SKM-1 treated with dmso at 0.1 percent for 144 hours (cell line): ENCODE data around the gene AREL1.
A peak's percentile ranks its signal among the peaks of the same experiment; 100 is the strongest.

Experiments
- DNase-seq: peaks from one replicate; lab custom pipeline; 2025; ENCODE audit not compliant: unreplicated experiment; lab: John Stamatoyannopoulos, UW

AREL1 gene

DNA sequence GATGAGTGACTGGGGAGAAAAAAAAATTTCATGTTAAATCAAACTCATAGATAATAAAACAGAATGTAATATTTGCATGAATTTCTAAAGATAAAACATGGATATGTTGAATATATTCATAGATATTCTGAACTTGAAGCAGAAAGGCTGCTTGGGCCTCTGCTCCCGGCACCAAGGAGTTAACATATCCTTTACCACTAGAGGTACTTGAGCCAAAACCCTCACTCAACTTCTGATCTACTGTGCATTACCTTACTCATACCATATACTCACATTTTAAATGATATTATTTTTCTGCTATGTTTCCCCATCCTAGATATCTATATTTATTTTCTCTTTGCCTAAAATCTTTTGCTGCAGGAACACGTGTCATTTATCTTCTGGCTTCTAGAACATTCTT is 14.9 kb downstream of the AREL1 start:
- no peak for DNase-seq

GRCh38 chr14:74697543-74697942 is 15.3 kb downstream of the AREL1 start:
- no peak for DNase-seq

- no peak for DNase-seq
Measured at GRCh38 chr14:74697011-74697410, 15.9 kb downstream of the AREL1 start.

GRCh38 chr14:74695406-74695805 is 17.5 kb downstream of the AREL1 start:
- no peak for DNase-seq

DNA sequence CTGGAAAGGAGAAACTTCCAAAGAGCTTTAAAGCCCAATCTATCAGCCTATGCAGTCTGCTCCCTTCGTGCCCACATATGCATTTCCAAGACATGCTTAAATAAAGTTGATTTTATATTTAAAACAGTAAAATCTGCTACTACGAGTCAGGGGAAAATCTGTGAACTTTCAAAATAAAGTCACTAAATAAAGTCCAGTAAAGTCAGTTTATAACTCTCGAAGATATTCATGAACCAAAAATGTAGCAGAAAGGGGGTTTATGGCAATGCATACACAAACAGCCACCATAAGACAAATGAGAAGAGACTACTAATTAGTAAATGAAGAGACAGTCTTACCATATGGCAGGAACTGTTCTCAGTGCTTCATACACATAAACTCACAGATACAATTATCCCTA is 19.7 kb downstream of the AREL1 start:
- DNase-seq = no peak

- no peak for DNase-seq
Measured at GRCh38 chr14:74691456-74691855, 21.4 kb downstream of the AREL1 start.

- DNase-seq = no peak
Measured at GRCh38 chr14:74685921-74686678, 26.8 kb downstream of the AREL1 start.

DNA sequence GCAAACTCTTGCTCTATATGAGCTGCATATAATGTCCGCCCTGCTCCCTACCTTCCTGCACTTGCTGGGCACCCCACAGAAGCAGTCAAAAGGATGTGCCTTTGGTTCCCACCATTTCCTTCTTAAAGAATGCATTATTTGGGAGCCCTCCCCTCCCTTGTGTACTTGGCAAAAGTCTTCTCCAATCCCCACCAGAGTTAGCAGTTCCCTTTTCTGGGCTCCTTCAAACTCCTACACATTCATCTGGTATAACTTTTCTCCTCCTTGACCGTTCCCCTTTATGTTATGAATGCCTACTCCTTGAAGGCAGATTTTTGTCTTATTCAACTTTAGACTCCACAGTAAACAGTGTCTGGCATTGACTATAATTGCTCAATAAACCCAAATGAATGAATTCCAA is 27.8 kb downstream of the AREL1 start:
- peak; percentile 33 for DNase-seq

DNA sequence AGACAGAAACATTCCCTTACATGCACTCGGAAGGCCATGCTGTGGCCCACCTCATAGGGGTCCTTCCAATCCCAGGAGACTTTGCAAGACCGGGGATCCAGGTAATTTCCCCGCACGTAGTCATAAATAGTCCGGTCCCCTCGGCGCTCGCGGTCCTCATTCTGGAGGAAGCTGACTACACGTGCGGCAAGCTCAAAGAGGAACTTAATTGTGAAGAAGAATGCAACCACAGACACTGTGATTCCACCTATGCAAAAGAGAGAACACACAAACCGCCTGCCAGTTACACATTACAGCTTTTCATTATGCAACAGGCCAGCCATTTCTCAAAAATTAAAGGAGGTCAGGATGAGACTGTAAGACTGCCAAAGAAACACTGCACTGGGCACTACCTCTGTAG is 28.4 kb downstream of the AREL1 start:
- peak; percentile 74 for DNase-seq

- no peak for DNase-seq
Measured at GRCh38 chr14:74683406-74683805, 29.5 kb downstream of the AREL1 start.

DNA sequence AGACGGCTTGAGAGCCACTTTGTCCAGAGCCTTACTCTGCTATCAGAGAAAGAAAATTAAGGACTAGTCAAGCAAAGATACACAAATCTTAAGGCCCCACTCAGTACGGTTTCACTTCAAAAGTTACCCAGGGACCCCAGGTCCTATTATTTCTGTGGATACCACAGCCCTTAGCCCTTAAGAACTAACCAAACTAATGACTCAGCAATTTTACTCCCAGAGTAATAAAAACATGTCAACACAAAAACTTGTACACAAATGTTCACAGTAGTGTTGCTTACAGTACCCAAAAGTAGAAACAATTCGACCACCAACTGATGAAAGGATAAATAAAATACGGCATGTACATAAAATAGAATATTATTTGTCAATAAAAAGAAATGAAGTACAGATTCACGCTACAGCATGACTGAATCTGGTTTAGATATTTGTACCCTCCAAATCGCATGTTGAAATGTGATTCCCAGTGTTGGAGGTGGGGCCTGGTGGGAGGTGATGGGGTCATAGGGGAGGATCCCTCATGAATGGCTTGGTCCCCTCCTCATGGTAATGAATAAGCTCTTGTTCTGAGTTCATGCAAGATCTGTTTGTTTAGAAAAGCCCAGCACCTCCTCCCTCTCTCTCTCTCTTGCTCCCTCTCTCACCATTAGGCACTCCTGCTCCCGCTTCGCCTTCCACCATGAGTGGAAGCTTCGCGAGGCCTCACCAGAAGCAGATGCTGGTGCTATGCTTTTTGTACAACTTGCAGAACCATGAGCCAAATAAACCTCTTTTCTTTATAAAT is 30.5 kb downstream of the AREL1 start:
- DNase-seq = no peak

DNA sequence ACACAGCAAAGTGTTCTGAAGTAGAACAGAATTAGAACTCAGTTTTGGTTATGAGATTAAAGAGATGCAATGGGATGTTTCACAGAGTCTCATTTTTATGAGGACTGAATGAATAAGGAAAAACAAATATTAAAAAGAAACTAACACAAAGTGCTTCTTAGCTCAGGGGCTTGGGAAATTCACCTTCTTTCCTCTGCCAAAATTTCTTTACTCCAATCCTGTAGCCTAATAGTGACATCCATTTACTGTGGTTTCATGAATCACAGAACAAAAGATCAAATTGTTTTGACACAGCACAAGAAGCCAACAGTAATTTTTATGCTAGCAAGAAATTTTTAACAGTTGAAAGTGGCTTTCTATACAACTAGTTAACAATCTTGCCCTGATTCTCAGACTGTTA is 37.7 kb downstream of the AREL1 start:
- DNase-seq = no peak

DNA sequence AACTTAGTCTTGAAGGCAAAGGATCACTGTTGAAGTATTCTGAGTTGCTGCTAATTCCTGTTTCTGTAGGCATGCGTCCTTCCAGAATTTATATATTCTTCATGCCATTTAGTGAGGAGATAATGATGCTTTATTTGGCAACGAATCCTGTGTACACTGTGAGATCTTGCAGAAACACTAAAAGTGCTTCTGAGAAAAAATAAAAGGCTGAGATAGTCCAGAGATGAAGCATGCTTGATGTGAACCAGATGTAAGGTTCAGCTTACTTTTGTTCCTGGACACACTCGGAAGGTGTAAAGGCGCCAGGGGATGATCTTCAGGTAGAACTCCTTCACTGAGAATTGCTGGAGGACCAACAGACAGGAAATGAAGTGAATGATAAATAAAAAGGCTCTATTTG is 39.1 kb downstream of the AREL1 start:
- DNase-seq = no peak

GRCh38 chr14:74671789-74672188 is 41.1 kb downstream of the AREL1 start:
- DNase-seq = no peak

GRCh38 chr14:74670726-74671411 is 42.0 kb downstream of the AREL1 start:
- DNase-seq = no peak

GRCh38 chr14:74669846-74670245 is 43.0 kb downstream of the AREL1 start:
- no peak for DNase-seq

DNA sequence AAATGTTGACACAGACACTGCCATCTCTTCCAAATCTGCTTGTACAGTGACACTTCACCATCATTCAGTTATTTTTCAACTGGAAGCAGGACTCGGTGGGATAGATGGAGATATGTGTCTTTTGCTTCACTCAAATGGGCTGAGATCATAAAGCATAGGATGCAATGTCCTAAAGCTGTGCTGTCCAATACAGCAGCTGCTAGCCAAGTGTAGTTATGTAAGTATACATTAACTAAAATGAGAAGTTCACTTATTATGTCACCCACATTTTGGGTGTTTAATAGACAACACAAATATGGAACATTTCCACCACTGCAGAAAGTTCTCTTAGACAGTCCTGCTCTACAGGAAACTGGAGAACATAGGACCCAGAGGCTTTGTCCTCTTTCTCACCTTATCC is 43.6 kb downstream of the AREL1 start:
- DNase-seq = no peak

DNA sequence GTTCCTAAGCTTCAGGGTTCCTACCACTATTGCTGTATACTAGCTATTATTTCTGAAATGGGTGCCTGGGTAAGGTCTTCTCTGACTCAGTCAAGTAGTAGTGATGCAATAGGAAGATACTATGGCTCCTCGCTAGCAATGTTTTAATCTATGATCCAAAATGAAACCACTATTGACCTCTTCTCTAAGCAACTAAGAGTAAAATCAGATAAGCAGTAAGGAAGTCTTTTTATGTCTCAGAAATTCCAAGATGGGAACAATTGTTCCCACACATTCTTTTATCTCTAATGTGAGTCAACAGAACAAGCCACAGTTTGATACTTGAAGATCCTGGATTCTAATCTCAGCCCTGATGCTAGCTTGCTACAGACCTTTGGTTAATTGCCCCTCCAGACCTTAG is 45.1 kb downstream of the AREL1 start:
- no peak for DNase-seq

DNA sequence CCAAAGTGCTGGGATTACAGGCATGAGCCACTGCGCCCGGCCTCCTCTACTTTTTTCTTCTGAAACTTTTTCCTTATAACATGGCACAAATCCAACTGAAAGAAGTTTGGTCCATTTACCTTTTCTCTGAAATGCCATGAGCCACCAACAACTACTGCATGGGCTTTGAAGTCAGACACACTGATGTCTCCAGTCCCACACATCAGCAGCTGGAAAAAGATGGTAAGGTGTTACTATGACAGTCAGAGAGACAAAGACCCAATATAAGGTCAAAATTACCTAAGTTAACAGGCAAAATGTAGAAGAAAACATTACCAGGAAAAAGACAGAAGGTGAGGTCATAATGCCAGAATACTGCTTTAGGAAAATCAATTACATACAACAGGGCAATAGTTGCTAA is 48.2 kb downstream of the AREL1 start:
- DNase-seq = no peak

DNA sequence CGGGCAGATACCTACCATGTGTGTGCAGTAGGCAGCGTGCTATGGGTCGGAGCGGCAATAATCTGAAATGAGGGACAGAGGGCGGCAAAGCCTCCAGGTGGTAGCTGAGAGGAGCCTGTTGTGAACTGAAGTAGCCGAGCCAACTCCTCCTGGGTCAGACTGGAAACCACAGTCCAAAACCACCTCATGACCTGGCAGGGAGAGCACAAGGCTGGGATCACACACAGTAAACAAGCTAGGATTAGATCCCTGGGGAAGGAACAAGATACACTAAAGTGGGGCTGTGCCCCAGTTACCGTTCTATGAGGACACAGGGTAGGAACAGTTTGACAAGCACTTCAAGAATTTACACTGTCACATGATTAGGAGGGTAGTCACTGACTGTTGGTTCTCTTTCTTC is 49.0 kb downstream of the AREL1 start:
- no peak for DNase-seq

DNA sequence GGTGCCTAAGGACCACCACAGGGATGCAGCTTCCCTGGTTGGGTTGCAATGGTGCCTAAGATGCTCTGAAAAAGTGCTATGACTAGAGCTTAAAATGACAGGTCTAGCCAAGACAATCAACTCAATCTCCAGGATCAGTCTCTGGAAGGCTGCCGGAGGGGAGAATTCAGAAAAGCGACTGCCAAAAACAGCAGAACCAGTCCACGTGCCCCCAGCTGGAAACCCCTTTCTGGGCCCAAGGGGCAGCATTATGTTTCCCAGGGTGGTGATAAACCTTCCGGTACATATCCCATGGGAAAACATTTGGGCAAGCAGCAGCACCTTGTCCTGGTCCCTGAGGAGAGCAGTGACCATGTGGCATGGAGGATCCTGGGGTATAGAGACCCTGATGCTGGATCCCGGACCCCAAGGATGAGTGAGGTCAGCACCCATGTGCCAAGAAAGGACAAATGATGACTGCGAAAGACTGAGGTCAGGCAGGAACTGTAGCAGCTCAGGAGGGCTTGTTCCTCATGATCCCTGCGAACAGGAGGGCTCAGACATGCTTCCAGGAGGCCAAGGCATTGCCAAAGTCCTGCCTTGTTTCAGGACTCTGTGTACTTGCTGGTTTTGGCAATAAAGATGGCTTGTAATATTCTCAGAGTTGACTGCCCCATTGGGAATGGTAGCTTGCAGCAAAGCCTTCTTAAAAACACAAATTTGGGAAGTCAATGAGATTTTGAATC is 51.0 kb downstream of the AREL1 start:
- DNase-seq = no peak
